ENCODE results near the gene CAPN8. TPM values are rescaled to one million over a fixed set of nuclear protein-coding genes. Genes with fewer than 3 reads are reported as not detected.
A peak's percentile ranks its signal among the peaks of the same experiment; 100 is the strongest.

The CAPN8 gene
- total RNA-seq, 1 donor from 2014 or later: not detected

GRCh38 chr1:223620297-223620897 is 45.1 kb downstream of the CAPN8 start:
- no peak for DNase-seq (ENCODE audit: low read depth)

GRCh38 chr1:223618680-223619079 is 46.8 kb downstream of the CAPN8 start:
- no peak for DNase-seq (ENCODE audit: low read depth)

- no peak for DNase-seq (ENCODE audit: low read depth)
Observed at GRCh38 chr1:223617323-223618070, 48.0 kb downstream of the CAPN8 start.

GRCh38 chr1:223616586-223616985 is 48.9 kb downstream of the CAPN8 start:
- no peak for DNase-seq (ENCODE audit: low read depth)

- DNase-seq (ENCODE audit: low read depth): no peak
Observed at GRCh38 chr1:223611936-223612335, 53.6 kb downstream of the CAPN8 start.

GRCh38 chr1:223609977-223610376 is 55.5 kb downstream of the CAPN8 start:
- DNase-seq (ENCODE audit: low read depth): no peak

GRCh38 chr1:223609066-223609465 is 56.4 kb downstream of the CAPN8 start:
- no peak for DNase-seq (ENCODE audit: low read depth)

GRCh38 chr1:223558512-223558911 is 107.0 kb downstream of the CAPN8 start:
- DNase-seq (ENCODE audit: low read depth): no peak

GRCh38 chr1:223557130-223557475 is 108.4 kb downstream of the CAPN8 start:
- DNase-seq (ENCODE audit: low read depth): no peak

GRCh38 chr1:223556414-223557129 is 108.9 kb downstream of the CAPN8 start:
- peak; percentile 10 for DNase-seq (ENCODE audit: low read depth)

- no peak for DNase-seq (ENCODE audit: low read depth)
Observed at GRCh38 chr1:223553957-223554356, 111.5 kb downstream of the CAPN8 start.

GRCh38 chr1:223551610-223552009 is 113.9 kb downstream of the CAPN8 start:
- no peak for DNase-seq (ENCODE audit: low read depth)

- DNase-seq (ENCODE audit: low read depth): no peak
Observed at GRCh38 chr1:223549740-223550139, 115.8 kb downstream of the CAPN8 start.

- no peak for DNase-seq (ENCODE audit: low read depth)
Observed at GRCh38 chr1:223547316-223548114, 118.0 kb downstream of the CAPN8 start.

- DNase-seq (ENCODE audit: low read depth): no peak
Observed at GRCh38 chr1:223545343-223545742, 120.2 kb downstream of the CAPN8 start.

- DNase-seq (ENCODE audit: low read depth): no peak
Observed at GRCh38 chr1:223543560-223543959, 121.9 kb downstream of the CAPN8 start.

GRCh38 chr1:223542831-223543230 is 122.7 kb downstream of the CAPN8 start:
- DNase-seq (ENCODE audit: low read depth): no peak

- DNase-seq (ENCODE audit: low read depth): no peak
Observed at GRCh38 chr1:223540485-223541106, 124.9 kb downstream of the CAPN8 start.

GRCh38 chr1:223539750-223540149 is 125.8 kb downstream of the CAPN8 start:
- DNase-seq (ENCODE audit: low read depth): no peak

GRCh38 chr1:223538981-223539380 is 126.5 kb downstream of the CAPN8 start:
- no peak for DNase-seq (ENCODE audit: low read depth)

- DNase-seq (ENCODE audit: low read depth): no peak
Observed at GRCh38 chr1:223535319-223535718, 130.2 kb downstream of the CAPN8 start.
